ENCODE data around the gene RYR3.

- TF ChIP-seq, protein P1, sequence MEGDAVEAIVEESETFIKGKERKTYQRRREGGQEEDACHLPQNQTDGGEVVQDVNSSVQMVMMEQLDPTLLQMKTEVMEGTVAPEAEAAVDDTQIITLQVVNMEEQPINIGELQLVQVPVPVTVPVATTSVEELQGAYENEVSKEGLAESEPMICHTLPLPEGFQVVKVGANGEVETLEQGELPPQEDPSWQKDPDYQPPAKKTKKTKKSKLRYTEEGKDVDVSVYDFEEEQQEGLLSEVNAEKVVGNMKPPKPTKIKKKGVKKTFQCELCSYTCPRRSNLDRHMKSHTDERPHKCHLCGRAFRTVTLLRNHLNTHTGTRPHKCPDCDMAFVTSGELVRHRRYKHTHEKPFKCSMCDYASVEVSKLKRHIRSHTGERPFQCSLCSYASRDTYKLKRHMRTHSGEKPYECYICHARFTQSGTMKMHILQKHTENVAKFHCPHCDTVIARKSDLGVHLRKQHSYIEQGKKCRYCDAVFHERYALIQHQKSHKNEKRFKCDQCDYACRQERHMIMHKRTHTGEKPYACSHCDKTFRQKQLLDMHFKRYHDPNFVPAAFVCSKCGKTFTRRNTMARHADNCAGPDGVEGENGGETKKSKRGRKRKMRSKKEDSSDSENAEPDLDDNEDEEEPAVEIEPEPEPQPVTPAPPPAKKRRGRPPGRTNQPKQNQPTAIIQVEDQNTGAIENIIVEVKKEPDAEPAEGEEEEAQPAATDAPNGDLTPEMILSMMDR (IDR thresholded peaks at IDR 0.05; ENCODE audit: insufficient read depth, low read length, poor library complexity, severe bottlenecking), result no peak
- TF ChIP-seq EZH2phosphoT487 (conservative IDR thresholded peaks at IDR 0.05; ENCODE audit: low read length), result no peak
These were observed 16.1 kb downstream of the RYR3 start for GRCh38 chr15:33326908-33327307.

Data from SU-DHL-6 (cell line).